Measurements from ENCODE around the gene LLCFC1. TPM values are rescaled to one million over a fixed set of nuclear protein-coding genes. Genes with fewer than 3 reads are reported as not detected.

LLCFC1 gene
- total RNA-seq, 1 donor from 2014 or later: not detected

GRCh38 chr7:142913051-142913450 is 26.2 kb upstream of the LLCFC1 start:
- DNase-seq (ENCODE audit: low spot score): no peak
- H3K36me3 Mint-ChIP-seq (ENCODE audit: low read depth): no peaks in the 10 kb centered on the region
- H3K4me1 Mint-ChIP-seq (ENCODE audit: low read depth): no peaks in the 10 kb centered on the region
- H3K27me3 Mint-ChIP-seq (ENCODE audit: low read depth): peaks cover 1% of the 10 kb centered on the region
- H3K9me3 Mint-ChIP-seq (ENCODE audit: low read depth): no peaks in the 10 kb centered on the region
- TF ChIP-seq, protein P1, sequence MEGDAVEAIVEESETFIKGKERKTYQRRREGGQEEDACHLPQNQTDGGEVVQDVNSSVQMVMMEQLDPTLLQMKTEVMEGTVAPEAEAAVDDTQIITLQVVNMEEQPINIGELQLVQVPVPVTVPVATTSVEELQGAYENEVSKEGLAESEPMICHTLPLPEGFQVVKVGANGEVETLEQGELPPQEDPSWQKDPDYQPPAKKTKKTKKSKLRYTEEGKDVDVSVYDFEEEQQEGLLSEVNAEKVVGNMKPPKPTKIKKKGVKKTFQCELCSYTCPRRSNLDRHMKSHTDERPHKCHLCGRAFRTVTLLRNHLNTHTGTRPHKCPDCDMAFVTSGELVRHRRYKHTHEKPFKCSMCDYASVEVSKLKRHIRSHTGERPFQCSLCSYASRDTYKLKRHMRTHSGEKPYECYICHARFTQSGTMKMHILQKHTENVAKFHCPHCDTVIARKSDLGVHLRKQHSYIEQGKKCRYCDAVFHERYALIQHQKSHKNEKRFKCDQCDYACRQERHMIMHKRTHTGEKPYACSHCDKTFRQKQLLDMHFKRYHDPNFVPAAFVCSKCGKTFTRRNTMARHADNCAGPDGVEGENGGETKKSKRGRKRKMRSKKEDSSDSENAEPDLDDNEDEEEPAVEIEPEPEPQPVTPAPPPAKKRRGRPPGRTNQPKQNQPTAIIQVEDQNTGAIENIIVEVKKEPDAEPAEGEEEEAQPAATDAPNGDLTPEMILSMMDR (IDR thresholded peaks at IDR 0.05): no peak
- no peak overlapping the region for H3K4me3 Mint-ChIP-seq (ENCODE audit: unreplicated experiment)
- H3K27ac Mint-ChIP-seq (ENCODE audit: unreplicated experiment): no peak overlapping the region

GRCh38 chr7:142913566-142913965 is 25.7 kb upstream of the LLCFC1 start:
- Mint-ChIP-seq H3K36me3 (ENCODE audit: low read depth) (no peaks in the 10 kb centered on the region), H3K27ac (ENCODE audit: unreplicated experiment) (no peak overlapping the region), H3K9me3 (ENCODE audit: low read depth) (no peaks in the 10 kb centered on the region), H3K4me1 (ENCODE audit: low read depth) (no peaks in the 10 kb centered on the region), H3K4me3 (ENCODE audit: unreplicated experiment) (no peak overlapping the region), H3K27me3 (ENCODE audit: low read depth) (peaks cover 1% of the 10 kb centered on the region)
- DNase-seq (ENCODE audit: low spot score): no peak
- TF ChIP-seq, protein P1 (IDR thresholded peaks at IDR 0.05): no peak

DNA sequence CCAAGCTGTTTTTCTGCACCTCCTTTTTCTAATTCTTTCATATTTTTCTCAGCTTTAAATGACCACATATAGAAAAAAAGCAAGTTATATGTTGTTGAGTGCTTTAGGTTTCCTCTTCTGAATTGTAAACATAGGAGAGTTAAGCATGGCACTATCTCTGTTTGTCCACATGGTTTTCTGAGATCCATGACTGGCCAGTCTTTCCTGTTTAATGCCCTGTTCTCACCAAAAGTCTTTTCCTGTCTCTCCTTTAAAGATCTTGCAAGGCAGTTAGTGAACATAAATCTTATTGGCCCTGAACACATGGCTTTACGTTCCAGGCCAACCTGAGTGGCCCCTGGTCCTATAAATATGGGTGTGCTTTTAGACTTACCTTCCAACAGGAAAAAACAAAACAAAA is 25.2 kb upstream of the LLCFC1 start:
- DNase-seq (ENCODE audit: low spot score): no peak
- TF ChIP-seq, protein P1 (IDR thresholded peaks at IDR 0.05): no peak
- no peaks in the 10 kb centered on the region for H3K4me1 Mint-ChIP-seq (ENCODE audit: low read depth)
- no peaks in the 10 kb centered on the region for H3K9me3 Mint-ChIP-seq (ENCODE audit: low read depth)
- H3K27me3 Mint-ChIP-seq (ENCODE audit: low read depth): peaks cover 1% of the 10 kb centered on the region
- no peak overlapping the region for H3K4me3 Mint-ChIP-seq (ENCODE audit: unreplicated experiment)
- H3K27ac Mint-ChIP-seq (ENCODE audit: unreplicated experiment): no peak overlapping the region
- H3K36me3 Mint-ChIP-seq (ENCODE audit: low read depth): no peaks in the 10 kb centered on the region

GRCh38 chr7:142915315-142915714 is 24.0 kb upstream of the LLCFC1 start:
- no peak overlapping the region for H3K27ac Mint-ChIP-seq (ENCODE audit: unreplicated experiment)
- no peaks in the 10 kb centered on the region for H3K36me3 Mint-ChIP-seq (ENCODE audit: low read depth)
- H3K27me3 Mint-ChIP-seq (ENCODE audit: low read depth): peaks cover 1% of the 10 kb centered on the region
- H3K4me1 Mint-ChIP-seq (ENCODE audit: low read depth): no peaks in the 10 kb centered on the region
- H3K9me3 Mint-ChIP-seq (ENCODE audit: low read depth): no peaks in the 10 kb centered on the region
- TF ChIP-seq, protein P1 (IDR thresholded peaks at IDR 0.05): no peak
- no peak overlapping the region for H3K4me3 Mint-ChIP-seq (ENCODE audit: unreplicated experiment)
- DNase-seq (ENCODE audit: low spot score): no peak

DNA sequence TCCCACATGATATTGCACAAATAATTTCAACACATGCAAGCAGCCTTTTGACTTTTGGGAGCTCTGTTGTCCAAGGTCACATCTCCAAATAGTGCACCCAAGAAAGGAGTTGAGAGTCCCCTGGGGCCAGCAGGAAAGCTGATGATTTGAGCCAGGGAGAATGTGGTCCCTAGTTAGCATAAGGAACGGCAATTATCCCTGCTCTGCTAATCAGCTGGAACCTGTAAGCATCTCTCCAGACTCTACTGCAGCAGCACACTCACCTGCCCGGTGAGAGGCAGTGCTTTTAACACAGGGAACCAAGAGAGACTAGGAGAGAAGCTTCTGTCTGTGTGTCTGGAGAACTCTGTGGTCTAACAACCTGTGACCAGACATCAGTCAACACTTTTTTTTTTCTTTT is 22.8 kb upstream of the LLCFC1 start:
- no peaks in the 10 kb centered on the region for H3K9me3 Mint-ChIP-seq (ENCODE audit: low read depth)
- H3K36me3 Mint-ChIP-seq (ENCODE audit: low read depth): no peaks in the 10 kb centered on the region
- peaks cover 2% of the 10 kb centered on the region for H3K27me3 Mint-ChIP-seq (ENCODE audit: low read depth)
- H3K4me1 Mint-ChIP-seq (ENCODE audit: low read depth): no peaks in the 10 kb centered on the region
- DNase-seq (ENCODE audit: low spot score): no peak
- H3K4me3 Mint-ChIP-seq (ENCODE audit: unreplicated experiment): no peak overlapping the region
- TF ChIP-seq, protein P1 (IDR thresholded peaks at IDR 0.05): no peak
- H3K27ac Mint-ChIP-seq (ENCODE audit: unreplicated experiment): no peak overlapping the region
